ENCODE measurements around the gene DMD.

DNA sequence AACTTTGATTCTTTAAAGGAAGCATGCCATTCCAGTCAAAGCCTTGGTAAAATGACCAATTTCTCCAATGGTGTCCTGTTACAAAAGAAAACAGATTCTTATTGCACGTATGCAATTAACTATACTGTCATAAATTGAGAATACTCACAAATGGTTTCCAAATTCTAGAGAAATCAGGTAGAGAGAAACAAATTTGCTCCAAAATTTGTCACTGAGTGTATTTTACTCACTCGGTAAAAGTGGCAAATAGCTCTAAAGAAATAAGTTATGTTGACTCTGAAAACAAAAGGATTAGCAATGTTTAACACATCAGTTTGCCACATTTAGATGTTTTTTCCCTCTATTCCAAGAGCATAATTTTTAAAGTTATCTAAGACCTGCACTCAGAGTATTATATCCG lies 133.1 kb downstream of the DMD start:
- TF ChIP-seq, protein P1, sequence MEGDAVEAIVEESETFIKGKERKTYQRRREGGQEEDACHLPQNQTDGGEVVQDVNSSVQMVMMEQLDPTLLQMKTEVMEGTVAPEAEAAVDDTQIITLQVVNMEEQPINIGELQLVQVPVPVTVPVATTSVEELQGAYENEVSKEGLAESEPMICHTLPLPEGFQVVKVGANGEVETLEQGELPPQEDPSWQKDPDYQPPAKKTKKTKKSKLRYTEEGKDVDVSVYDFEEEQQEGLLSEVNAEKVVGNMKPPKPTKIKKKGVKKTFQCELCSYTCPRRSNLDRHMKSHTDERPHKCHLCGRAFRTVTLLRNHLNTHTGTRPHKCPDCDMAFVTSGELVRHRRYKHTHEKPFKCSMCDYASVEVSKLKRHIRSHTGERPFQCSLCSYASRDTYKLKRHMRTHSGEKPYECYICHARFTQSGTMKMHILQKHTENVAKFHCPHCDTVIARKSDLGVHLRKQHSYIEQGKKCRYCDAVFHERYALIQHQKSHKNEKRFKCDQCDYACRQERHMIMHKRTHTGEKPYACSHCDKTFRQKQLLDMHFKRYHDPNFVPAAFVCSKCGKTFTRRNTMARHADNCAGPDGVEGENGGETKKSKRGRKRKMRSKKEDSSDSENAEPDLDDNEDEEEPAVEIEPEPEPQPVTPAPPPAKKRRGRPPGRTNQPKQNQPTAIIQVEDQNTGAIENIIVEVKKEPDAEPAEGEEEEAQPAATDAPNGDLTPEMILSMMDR (IDR thresholded peaks at IDR 0.05) = no peak
- TF ChIP-seq POLR2A (IDR thresholded peaks at IDR 0.05) (no peak), EP300 (IDR thresholded peaks at IDR 0.05) (no peak), POLR2AphosphoS5 (IDR thresholded peaks at IDR 0.05) (no peak)
